ENCODE data around the gene NR4A2. TPM values are rescaled to one million over a fixed set of nuclear protein-coding genes. Genes with fewer than 3 reads are reported as not detected.

NR4A2 gene
- polyA plus RNA-seq, 1 donor: 0.42 TPM

DNA sequence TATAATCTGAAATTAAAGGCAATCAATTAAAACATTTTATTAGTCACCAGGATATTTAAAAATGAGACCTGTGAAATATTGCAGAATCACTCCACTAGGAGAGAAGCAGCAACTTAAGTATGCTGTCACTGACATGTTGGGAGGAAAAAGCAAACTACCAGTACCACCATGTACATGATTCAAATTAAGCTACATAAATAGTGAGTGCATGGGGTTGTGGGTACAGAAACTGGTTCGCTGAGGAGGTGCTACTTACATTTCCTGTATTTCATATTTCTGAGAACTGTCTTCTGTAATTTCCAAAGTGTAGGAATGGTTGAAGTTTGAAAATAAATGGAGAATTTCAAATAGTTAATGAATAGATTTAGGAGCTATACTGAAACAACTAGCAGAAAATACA lies 7.9 kb upstream of the NR4A2 start:
- DNase-seq: no peak

DNA sequence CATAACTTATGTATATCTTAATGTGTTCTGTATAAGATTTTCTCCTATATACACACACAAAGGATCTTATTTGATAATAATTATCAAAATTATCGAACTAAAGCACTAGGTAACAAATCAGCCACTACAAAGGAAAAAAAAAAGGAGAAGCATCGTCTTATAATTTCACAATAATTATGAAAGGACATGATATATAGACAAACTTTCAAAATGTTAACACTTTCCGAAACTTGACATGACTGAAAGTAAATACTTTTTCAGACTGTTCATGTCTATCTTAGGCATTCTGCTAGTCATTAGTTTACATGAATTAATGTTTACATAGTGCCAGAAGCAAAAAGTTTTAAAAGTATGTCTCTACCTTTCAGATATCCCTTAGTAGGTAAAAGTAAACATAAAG lies 7.3 kb upstream of the NR4A2 start:
- no peak for DNase-seq

DNA sequence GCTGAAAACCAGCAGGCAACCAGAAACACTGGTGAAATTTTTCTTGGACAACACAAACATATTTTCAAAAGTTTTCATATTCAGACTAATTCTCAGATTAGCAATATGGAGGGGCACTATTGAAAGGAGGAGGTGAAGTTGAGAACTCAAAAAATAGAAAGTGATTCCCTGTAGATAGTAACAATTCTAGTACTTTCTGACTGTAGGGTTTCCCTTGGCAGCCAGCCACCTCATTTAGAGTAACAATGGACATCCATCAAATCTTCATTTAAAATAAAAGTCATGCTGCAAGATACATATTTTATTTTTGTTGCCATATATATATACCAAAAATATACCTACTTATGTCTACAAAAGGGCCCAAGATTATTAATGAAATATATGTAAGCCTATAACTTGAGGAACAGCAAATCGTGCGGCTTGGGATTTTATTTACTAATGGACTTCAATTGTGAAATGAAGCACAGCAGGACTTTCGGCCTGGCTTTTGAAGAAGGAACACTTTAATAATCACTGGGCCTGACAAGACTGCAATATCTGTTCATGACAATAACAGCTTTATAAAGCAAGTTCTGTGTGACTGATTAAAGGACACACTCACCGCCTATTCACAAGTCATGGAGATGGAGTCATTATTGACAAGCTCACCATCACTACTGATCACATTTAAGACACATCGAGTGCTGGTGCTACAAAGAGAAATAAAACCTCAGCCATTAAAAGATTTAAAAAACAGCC lies 6.8 kb upstream of the NR4A2 start:
- DNase-seq: no peak

DNA sequence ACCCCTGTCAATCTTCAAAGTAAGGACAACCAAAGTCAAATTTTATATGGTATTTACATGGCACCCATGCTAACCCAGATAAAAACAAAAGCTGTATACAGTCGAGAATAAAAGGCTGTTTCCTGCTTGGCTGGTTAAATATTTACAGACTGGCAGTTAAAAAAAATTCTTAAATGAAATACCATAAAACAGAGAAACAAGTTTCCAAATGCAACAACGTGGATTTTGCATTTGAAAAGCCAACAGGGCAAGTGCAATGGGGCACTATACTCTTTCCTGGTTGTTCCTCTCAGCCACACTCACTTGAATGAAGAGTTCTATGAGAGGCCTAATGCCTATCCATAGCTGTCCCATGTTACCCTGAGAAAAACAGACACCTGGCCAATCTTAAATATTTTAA lies 6.1 kb upstream of the NR4A2 start:
- DNase-seq: no peak

DNA sequence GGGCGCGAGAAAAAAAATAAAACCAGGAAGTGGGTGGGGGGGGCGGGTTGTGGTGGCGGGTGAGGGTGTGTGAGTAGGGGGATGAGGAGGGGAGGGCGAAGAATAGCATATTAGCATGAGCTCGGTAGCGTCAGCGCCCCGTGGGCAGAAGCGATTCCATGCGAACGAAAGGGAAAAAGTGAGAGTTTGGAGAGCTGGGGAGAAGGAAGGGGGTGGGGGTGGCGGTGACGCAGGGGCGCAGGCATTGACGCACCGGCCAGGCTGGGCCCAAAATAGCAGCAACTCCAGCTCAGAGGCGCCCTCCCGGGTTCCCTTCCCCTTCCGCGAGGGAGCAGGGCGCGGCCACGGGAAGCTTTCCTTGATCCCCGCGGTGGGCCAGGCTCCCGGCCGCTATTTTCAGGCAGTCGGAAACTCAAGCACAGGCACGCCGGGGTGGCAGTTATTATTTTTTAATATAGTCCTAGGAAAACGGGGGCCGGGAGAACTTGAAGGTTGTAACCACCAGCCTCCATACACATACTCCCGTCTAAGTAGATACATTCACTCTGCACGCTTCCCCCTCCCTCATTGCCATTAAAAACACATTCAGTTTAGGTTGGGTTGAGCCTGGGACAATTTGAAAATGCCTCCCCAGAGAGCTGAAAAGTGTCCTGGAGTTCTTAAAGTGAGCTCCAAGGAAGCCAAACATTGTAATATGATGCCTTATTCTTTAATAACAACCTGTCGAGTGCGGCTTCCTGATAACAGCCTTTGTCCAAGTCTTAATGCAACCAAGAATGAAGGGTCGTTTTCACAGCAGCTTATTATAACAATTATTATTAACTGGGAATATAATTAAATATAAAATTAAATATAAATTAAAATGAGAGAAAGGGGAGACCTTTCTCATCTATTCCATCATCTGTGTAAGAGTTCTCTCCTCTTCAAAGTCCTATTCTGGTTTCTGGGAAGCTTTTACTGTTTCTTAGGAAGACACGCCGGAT lies 2.3 kb upstream of the NR4A2 start:
- peak; percentile 62 for DNase-seq

DNA sequence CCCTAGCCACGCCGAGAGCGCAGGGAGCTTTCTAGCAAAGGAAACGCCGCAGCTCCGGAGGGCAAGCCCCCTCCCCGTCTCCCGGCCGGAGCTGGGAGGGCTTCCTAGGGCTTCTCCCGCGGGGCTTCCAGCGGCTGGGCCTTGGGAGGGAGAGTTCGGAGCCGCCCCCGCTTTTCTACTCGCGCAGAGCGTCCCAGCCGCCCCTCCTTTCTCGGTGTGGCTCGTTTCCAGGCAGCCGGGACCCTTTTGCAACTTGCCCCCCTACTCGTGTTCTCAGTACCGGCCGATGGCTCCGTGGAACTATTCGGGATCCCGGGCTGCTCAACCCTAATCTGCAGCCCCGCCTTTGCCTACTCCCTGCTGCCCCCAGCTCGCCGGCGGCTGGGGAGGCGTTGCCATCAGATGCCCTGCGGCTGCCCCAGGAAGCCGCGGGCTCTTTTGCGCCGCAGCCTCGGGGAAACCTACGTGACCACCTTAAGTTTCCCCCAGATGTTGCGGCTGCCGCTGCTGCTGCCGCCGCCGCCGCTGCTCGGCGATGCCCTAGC lies 1.5 kb upstream of the NR4A2 start:
- peak; percentile 41 for DNase-seq

DNA sequence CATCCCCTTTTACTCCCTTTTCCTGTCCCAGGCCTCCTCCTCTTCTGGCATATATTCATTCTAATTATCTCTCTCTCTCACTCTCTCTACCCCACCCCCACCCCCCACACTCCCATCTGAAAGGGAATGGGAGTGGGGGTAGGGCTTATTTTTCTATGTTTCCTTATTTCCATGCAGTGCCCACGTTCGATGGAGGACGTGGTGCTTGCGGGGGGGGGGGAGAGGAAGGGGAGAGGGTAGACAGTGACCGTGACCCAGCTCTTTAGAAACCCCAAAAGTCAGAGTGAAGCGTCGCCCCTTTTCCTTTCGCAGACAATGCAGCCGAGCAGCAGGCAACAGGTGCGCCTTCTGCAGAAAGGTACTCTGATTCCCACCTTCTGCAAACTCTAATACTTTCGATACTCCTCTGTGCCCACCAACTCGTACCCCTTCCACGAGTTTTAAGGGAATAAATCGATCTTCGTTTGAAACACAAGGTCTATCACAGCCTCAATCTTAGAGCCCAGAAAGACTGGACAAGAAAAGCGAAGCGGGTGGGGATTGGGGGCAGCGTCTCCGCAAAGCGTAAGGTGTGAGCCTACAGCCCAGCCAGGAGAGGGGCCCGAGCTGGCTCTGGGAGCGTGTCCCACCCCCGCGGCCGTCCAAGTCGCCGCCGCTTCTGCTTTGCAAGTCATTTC lies 891 bp upstream of the NR4A2 start:
- no peak for DNase-seq

DNA sequence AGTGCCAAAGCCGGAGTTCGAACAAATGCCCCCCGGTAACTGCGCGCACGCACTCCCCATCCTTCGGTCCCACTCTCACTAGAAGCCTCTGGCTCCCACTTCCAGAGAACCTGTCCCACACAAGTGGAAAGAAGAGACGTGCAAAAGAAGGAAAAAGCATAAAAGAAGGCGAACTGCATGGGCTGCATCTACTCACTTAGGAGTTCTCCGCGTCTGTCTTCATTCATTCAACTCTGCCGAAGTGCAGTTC lies 312 bp downstream of the NR4A2 start:
- no peak for DNase-seq

DNA sequence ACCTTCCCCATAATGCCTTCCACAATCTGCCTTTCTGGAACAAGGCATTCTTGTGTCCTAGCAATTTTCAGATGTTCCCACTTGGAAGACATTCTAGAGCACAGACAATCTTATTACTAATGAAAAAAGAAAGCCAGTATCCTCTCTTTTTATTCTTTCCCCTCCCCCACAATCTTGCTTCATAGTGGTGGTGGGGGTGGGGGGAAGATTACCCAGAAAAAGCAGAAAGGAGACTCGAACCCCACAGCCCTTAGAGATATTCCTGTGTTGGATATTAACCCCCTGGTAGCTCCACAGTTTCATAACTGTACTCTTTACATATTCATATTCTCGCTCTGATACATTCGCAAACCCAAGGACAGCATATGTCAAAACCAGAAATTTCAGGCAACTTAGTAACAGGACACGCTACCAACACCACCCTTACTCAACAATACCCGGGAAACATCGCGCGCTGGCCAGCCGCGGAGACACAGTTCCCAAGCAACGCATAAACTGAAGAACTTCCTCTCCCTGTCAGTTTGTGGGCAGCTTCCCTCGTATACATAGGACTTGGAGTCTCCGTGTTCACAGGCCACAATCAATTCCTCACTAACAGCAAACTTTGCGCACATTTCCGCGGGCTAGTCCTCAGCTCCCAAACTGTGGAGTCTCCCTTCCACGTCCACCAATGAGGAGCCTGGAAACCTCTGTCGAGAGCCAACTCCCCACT lies 793 bp downstream of the NR4A2 start:
- DNase-seq: peak; percentile 46

DNA sequence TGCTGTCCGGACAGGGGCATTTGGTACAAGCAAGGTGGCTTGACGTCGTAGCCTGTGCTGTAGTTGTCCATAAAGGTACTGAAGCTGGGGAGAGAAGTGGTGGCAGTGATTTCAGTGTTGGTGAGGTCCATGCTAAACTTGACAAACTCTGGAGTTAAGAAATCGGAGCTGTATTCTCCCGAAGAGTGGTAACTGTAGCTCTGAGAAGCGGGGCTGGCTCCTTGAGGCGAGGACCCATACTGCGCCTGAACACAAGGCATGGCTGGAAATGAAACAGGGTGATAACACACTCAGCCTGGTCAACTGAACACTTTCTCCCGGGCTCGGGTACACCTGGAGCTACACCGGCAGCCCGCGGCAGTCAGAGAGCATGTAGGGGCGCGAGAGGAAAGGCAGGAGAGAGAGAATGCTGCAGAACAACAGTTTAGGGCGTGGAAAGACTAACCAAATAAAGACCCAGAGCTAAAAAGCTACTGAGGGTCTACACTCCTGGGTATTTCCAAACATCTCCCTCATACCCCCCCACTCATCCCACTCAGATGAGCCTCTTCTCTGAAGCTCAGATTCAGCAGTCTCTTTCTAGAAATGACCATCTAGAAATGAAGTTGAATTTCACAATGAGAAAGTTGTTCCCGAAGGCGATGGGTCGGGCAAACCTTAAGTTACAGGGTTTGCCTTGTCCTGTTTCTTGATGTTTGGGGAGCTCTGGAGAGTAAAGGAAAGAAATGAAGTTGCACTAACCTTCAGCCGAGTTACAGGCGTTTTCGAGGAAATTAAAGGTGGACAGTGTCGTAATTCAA lies 2.4 kb downstream of the NR4A2 start:
- DNase-seq: no peak

DNA sequence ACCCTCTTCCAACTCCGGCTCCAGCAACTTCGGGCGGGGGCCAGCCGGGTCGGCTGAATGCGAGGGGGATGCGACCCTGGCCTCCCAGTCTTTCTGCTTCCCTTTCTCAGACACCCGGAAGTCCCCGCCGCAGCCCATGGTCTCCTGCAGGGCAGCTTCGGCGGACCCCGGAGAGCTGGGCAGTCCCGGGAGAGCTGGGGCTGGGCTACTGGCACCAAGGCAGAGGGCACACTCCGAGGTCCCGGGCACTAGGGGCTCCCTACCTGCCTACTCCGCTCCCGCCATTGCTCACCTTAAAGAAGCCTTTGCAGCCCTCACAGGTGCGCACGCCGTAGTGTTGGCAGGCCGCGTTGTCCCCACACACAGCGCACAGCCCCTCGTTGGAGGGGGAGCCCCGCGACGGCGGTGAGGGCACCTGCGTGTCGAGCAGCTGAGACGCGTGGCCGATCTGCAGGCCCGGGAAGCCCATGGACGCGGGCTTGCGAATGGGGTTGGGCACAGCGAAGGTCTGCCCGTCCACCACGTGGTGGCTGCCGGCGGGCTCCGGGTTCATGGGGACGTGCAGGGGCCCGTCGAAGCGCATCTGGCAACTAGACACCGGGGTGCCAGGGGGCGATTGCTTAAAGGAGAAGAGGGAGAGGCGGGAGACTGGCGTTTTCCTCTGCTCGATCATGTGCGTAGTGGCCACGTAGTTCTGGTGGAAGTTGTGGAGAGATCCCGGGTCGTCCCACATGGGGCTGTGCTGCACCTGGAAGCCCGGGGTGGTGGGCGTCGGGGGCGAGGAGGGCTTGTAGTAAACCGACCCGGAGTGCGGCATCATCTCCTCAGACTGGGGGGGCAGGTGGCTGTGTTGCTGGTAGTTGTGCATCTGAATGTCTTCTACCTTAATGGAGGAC lies 3.2 kb downstream of the NR4A2 start:
- no peak for DNase-seq

DNA sequence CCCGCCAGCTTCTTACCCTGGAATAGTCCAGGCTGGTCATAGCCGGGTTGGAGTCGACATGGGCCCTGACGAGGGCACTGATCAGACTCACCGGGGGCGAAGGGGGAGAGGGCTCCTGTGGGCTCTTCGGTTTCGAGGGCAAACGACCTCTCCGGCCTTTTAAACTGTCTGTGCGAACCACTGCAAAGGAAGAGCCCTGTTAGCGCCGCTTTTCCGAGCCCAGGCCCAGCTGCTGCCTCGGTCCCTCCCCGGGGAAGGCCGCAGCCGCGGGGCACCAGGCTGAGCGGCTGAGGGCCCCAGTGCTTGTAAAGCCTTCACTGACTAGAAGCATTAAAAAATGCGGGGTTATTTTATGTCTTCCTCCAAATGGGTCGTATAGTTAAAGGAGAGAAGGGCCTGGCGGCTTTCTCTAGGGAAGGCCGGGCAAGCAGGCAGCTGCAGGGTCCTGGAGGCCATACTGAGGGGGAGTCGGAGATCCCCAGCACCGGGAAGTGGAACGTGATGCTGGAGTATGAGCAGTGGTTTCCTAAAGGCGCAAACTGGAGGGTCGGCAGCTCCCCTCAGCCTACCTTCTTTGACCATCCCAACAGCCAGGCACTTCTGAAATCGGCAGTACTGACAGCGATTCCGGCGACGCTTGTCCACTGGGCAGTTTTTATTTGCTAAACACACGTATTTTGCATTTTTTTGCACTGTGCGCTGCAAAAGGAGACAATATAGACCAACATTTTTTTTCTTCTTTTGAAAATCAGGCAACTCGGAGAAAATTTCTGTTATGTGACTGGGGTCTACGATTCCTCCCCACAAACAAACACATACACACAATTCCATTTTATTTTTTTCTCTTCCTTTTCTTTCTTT lies 4.5 kb downstream of the NR4A2 start:
- DNase-seq: peak; percentile 20

DNA sequence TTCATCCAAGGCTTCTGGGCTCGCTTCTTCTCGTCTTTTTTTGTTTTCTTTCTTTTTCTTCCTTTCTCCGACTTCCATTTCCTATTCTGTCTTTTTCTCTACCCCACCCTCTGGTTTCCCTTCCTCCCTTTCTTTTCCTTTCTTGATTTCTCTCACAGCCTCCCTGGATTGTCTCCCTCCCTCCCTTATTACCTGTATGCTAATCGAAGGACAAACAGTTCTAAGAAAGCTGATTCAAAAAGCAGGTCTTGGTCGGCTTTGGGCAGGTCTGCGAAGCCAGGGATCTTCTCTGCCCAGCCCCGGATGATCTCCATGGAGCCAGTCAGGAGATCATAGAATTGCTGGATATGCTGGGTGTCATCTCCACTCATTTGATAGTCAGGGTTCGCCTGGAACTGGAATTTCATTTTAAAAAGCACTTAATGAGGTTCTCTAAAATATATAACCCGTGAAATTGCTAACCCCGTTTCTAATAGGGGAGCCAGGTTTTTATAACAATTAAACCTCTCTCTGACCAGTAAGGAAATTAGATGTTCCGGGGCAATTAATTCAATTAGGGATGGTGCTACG lies 5.9 kb downstream of the NR4A2 start:
- DNase-seq: no peak

DNA sequence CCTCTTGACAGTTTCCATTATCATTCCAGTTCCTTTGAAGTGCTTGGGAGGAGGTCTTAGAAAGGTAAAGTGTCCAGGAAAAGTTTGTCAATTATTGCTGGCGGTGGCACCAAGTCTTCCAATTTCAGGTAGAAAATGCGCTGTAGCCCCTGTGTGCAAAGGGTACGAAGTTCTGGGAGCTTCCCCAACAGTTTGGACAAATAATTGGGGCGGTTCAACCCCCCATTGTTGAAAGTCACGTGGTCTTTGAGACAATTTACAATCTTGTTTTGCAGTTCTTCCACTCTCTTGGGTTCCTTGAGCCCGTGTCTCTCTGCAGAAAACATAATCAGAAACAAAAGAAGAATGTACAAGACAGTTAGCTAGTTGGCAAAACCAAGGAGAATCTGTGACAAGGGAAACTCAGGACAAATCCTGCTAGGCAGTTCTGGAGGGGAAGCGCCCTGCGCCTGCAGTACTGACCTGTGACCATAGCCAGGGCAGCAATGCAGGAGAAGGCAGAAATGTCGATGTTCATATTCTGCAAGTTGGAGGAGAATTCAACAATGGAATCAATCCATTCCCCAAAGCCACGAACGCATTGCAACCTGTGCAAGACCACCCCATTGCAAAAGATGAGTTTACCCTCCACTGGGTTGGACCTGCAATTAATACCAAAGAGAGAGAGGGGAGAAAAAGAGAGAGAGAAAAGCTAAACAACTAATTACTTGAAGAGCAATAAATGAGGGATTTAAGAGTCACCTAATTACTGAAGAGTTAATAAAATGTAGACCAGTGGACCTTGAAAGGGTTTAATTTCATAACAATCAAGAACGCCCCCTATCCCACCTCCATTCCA lies 6.6 kb downstream of the NR4A2 start:
- no peak for DNase-seq

DNA sequence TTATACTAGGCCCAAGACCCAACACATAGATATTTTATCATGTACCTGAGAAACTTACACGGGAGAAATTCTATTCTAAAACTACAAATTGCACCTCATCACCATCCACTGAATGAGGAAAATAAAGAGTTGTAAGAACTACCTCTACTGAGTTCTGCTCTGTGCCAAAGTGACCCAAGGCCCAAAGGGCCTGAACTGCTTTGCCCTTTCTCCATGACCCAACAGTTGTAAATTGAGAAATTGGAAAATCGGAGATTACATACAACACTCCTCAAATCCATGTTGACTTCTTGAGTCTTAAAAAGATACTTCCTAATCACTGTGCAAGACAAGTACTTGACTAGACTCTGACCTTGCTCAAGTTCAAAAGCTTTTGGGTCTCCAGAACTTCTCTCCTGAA lies 8.8 kb downstream of the NR4A2 start:
- no peak for DNase-seq

DNA sequence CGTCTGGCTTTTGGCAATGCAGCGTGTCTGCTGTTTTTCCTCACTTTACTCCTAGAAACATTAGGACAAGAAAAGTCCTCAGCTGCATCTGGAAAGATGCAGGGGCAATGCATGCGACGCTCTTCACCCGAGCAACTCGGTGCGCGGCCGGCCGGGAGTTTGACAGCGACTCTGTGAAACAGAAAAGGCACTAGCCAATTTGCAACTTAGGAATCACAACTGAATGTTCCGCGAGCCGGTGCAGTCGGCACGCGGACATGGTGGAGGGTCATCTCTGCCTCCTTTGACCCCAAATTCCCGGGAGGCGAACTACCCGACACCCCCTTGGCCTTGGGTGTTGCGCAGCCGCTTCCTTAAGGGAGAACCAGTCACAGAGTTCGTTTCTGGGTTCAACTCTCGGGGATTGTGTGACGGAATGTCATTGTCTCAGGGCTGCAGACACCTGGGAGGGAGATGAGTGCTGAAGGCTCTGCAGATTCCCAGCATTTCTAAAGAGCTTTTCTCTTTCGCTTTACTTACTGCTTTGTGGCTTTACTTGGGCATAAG lies 9.8 kb downstream of the NR4A2 start:
- peak; percentile 26 for DNase-seq

DNA sequence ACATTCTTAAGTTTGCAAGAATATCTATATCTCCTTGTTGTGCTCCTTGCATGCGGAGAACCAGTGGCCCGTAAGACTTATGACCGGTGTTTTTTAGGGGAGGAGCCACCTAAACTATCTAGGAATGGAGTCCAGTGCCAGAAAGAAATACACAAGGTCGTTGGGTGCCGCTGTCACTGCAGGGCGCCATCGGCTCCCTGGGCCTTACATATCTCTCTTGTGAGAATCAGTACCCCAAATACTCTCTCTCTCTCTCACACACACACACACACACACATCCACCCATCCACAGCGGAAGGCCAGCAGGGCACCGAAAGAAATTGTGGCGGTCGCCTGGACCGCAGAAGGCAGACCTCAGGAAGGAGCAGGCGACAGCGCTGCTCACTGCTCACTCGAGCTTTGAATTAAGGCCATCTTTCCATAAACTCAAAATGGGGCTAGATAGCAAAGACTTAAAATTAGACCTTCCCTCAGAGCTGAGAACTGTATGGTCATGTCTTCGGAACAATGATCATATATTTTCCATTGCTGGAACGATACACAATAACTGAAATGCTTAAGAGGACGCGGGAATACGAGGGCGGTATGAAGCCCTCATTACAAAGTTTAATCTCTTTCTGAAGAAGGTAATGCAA lies 10.4 kb downstream of the NR4A2 start:
- DNase-seq: peak; percentile 21

Measured in left kidney (tissue), 2 donors.